SK-N-SH treated with all-trans-retinoic acid at 6 μM for 48 hours (cell line): ENCODE data around the gene CD163L1.

Source experiments
- ATAC-seq: fragments of 200-7000 bp; cut with Tn5 transposase; 3 replicates; pipeline ENCODE4 v1.9.1; 2020; ENCODE audit warnings: mild to moderate bottlenecking, moderate library complexity
- ARNTL ChIP-seq: fragments of 450-650 bp; formaldehyde crosslinking; IDR thresholded peaks from 2 replicates; pipeline ENCODE4 v1.5.0; 2020; ENCODE audit warnings: low read depth, mild to moderate bottlenecking, moderate library complexity, borderline replicate concordance
- BACH2 ChIP-seq: fragments of 250-450 bp; sonication (Bioruptor Pico); IDR thresholded peaks from 2 replicates; pipeline ENCODE4 v1.9.0; 2021; ENCODE audit warnings: mild to moderate bottlenecking, borderline replicate concordance
- CREB5 ChIP-seq: fragments of 250-450 bp; sonication (Bioruptor Pico); IDR thresholded peaks from 2 replicates; pipeline ENCODE4 v1.5.1; 2020; ENCODE audit warnings: low read depth, mild to moderate bottlenecking, moderate library complexity
- CSDC2 ChIP-seq: fragments of 250-450 bp; sonication (Bioruptor Pico); IDR thresholded peaks from 2 replicates; pipeline ENCODE4 v1.5.0; 2020; ENCODE audit warnings: mild to moderate bottlenecking, moderate library complexity
- CSRNP3 ChIP-seq: fragments of 250-450 bp; sonication (Bioruptor Pico); IDR thresholded peaks from 2 replicates; pipeline ENCODE4 v1.5.1; 2021; ENCODE audit warnings: mild to moderate bottlenecking, moderate library complexity
- ESRRG ChIP-seq: fragments of 250-450 bp; sonication (Bioruptor Pico); IDR thresholded peaks from 2 replicates; pipeline ENCODE4 v1.6.1; 2021; ENCODE audit warnings: mild to moderate bottlenecking
- GLIS3 ChIP-seq: fragments of 250-450 bp; sonication (Bioruptor Pico); IDR thresholded peaks from 2 replicates; pipeline ENCODE4 v1.5.0; 2020; ENCODE audit warnings: mild to moderate bottlenecking, moderate library complexity
- ISL1 ChIP-seq: fragments of 250-450 bp; sonication (Bioruptor Pico); IDR thresholded peaks from 2 replicates; pipeline ENCODE4 v2.1.2; 2022; ENCODE audit warnings: mild to moderate bottlenecking, moderate library complexity
- OSR1 ChIP-seq: fragments of 250-450 bp; sonication (Bioruptor Pico); IDR thresholded peaks from 2 replicates; pipeline ENCODE4 v1.8.0; 2022; ENCODE audit warnings: moderate library complexity, mild to moderate bottlenecking, inconsistent platforms
- PATZ1 ChIP-seq: fragments of 250-450 bp; sonication (Bioruptor Pico); IDR thresholded peaks from 2 replicates; pipeline ENCODE4 v1.8.0; 2020; ENCODE audit warnings: mild to moderate bottlenecking, moderate library complexity, borderline replicate concordance
- PPARA ChIP-seq: fragments of 250-450 bp; sonication (Bioruptor Pico); IDR thresholded peaks from 2 replicates; pipeline ENCODE4 v1.5.0; 2020; ENCODE audit warnings: mild to moderate bottlenecking, borderline replicate concordance
- RARB ChIP-seq: fragments of 250-450 bp; sonication (Bioruptor Pico); IDR thresholded peaks from 2 replicates; pipeline ENCODE4 v1.8.0; 2021; ENCODE audit warnings: mild to moderate bottlenecking, moderate library complexity
- SNAI2 ChIP-seq: fragments of 250-450 bp; sonication (Bioruptor Pico); IDR thresholded peaks from 2 replicates; pipeline ENCODE4 v1.5.0; 2020; ENCODE audit warnings: mild to moderate bottlenecking, moderate library complexity
- TCF4 ChIP-seq: fragments of 250-450 bp; sonication (Bioruptor Pico); IDR thresholded peaks from 2 replicates; pipeline ENCODE4 v1.8.0; 2021; ENCODE audit warnings: mild to moderate bottlenecking, moderate library complexity, borderline replicate concordance
- TOX ChIP-seq: fragments of 250-450 bp; sonication (Bioruptor Pico); IDR thresholded peaks from 2 replicates; pipeline ENCODE4 v1.8.0; 2021; ENCODE audit warnings: mild to moderate bottlenecking, moderate library complexity, borderline replicate concordance
- TSHZ2 ChIP-seq: fragments of 250-450 bp; sonication (Bioruptor Pico); IDR thresholded peaks from 2 replicates; pipeline ENCODE4 v1.5.0; 2020; ENCODE audit warnings: mild to moderate bottlenecking, moderate library complexity
- ZC3H10 ChIP-seq: fragments of 250-450 bp; sonication (Bioruptor Pico); IDR thresholded peaks from 2 replicates; pipeline ENCODE4 v1.5.1; 2021; ENCODE audit warnings: mild to moderate bottlenecking, moderate library complexity
- ZFP3 ChIP-seq: fragments of 250-450 bp; sonication (Bioruptor Pico); IDR thresholded peaks from 2 replicates; pipeline ENCODE4 v1.5.0; 2020; ENCODE audit warnings: mild to moderate bottlenecking, moderate library complexity
- ZFP30 ChIP-seq: fragments of 450-650 bp; formaldehyde crosslinking; IDR thresholded peaks from 2 replicates; pipeline ENCODE4 v1.5.0; 2022; ENCODE audit warnings: mild to moderate bottlenecking, moderate library complexity
- ZNF565 ChIP-seq: fragments of 450-650 bp; formaldehyde crosslinking; conservative IDR thresholded peaks from 2 replicates; pipeline ENCODE4 v1.5.0; 2020; ENCODE audit warnings: low read depth, mild to moderate bottlenecking, moderate library complexity
- ZNF70 ChIP-seq: fragments of 450-650 bp; formaldehyde crosslinking; IDR thresholded peaks from 2 replicates; pipeline ENCODE4 v1.5.0; 2020; ENCODE audit warnings: mild to moderate bottlenecking, moderate library complexity
- ZNF8 ChIP-seq: fragments of 450-650 bp; formaldehyde crosslinking; IDR thresholded peaks from 2 replicates; pipeline ENCODE4 v1.5.0; 2020; ENCODE audit warnings: mild to moderate bottlenecking, moderate library complexity

The CD163L1 gene

GRCh38 chr12:7396418-7396817 is 47.5 kb downstream of the CD163L1 start:
- TF ChIP-seq ARNTL (CRISPR knock-in tag) (no peak), TCF4 (no peak), GLIS3 (CRISPR knock-in tag) (no peak), ZFP3 (CRISPR knock-in tag) (no peak), RARB (CRISPR knock-in tag) (no peak), ESRRG (CRISPR knock-in tag) (no peak), ZNF70 (CRISPR knock-in tag) (no peak), ZFP30 (CRISPR knock-in tag) (no peak)
- no peak for ATAC-seq

GRCh38 chr12:7395950-7396349 is 48.0 kb downstream of the CD163L1 start:
- ATAC-seq: no peak
- TF ChIP-seq ZNF565 (CRISPR knock-in tag): no peak
- no peak for TF ChIP-seq SNAI2 (CRISPR knock-in tag)
- TF ChIP-seq CREB5 (CRISPR knock-in tag): no peak
- TF ChIP-seq TOX (CRISPR knock-in tag): no peak
- no peak for TF ChIP-seq BACH2 (CRISPR knock-in tag)
- TF ChIP-seq GLIS3 (CRISPR knock-in tag): no peak
- no peak for TF ChIP-seq TSHZ2 (CRISPR knock-in tag)
- TF ChIP-seq ZFP30 (CRISPR knock-in tag): no peak
- TF ChIP-seq CSDC2 (CRISPR knock-in tag): no peak
- no peak for TF ChIP-seq PPARA (CRISPR knock-in tag)
- TF ChIP-seq, all 23 proteins: peak for 0

GRCh38 chr12:7387289-7387688 is 56.7 kb downstream of the CD163L1 start:
- ATAC-seq: no peak
- TF ChIP-seq OSR1: no peak
- TF ChIP-seq CSRNP3: no peak
- TF ChIP-seq TCF4: no peak
- TF ChIP-seq GLIS3 (CRISPR knock-in tag): no peak
- no peak for TF ChIP-seq ZC3H10 (CRISPR knock-in tag)
- TF ChIP-seq ZNF8 (CRISPR knock-in tag): no peak
- no peak for TF ChIP-seq ARNTL (CRISPR knock-in tag)
- no peak for TF ChIP-seq ZNF565 (CRISPR knock-in tag)
- no peak for TF ChIP-seq BACH2 (CRISPR knock-in tag)
- TF ChIP-seq, all 23 proteins: peak for 0

GRCh38 chr12:7383157-7383556 is 60.8 kb downstream of the CD163L1 start:
- ATAC-seq: no peak
- TF ChIP-seq ARNTL (CRISPR knock-in tag) (no peak), ISL1 (CRISPR knock-in tag) (no peak), GLIS3 (CRISPR knock-in tag) (no peak), SNAI2 (CRISPR knock-in tag) (no peak), BACH2 (CRISPR knock-in tag) (no peak), CREB5 (CRISPR knock-in tag) (no peak), TOX (CRISPR knock-in tag) (no peak), PATZ1 (CRISPR knock-in tag) (no peak), RARB (CRISPR knock-in tag) (no peak), ZC3H10 (CRISPR knock-in tag) (no peak), ZNF8 (CRISPR knock-in tag) (no peak), CSDC2 (CRISPR knock-in tag) (no peak), TSHZ2 (CRISPR knock-in tag) (no peak), ZFP30 (CRISPR knock-in tag) (no peak), ZNF70 (CRISPR knock-in tag) (no peak)
